K562 (cell line): ENCODE data around the gene CREB3L2. TPM values are rescaled to one million over a fixed set of nuclear protein-coding genes. Genes with fewer than 3 reads are reported as not detected.

Experiments used
- CREM ChIP-seq: IDR thresholded peaks from 2 replicates; pipeline ENCODE4 v1.6.1; 2014; ENCODE audit warnings: antibody characterized with exemption, low read depth
- CUX1 ChIP-seq: fragments of 200-800 bp; sonication (Bioruptor generic); IDR thresholded peaks from 2 replicates; pipeline ENCODE4 v1.6.1; 2016; ENCODE audit warnings: missing genetic modification characterization, missing compliant biosample characterization
- JUND ChIP-seq, 2 experiments: IDR thresholded peaks; 2 replicates in 1 of 2; 3 replicates in 1 of 2; pipeline ENCODE4 v1.6.1; 2011; ENCODE audit warnings: borderline replicate concordance in 2 of 2, low read depth in 2 of 2, low read length in 2 of 2, improper control_type of control experiment in 1 of 2, missing biosample characterization in 1 of 2, missing genetic modification characterization in 1 of 2, missing genetic modification reagents in 1 of 2
- MGA ChIP-seq: fragments of 450-650 bp; IDR thresholded peaks from 2 replicates; pipeline ENCODE4 v1.6.1; 2016; ENCODE audit warnings: mild to moderate bottlenecking, moderate library complexity
- SNRNP70 ChIP-seq: fragments of 200-400 bp; formaldehyde crosslinking; optimal IDR thresholded peaks from 2 replicates; pipeline ENCODE3; 2017; ENCODE audit warnings: low read depth, low read length
- STAT6 ChIP-seq: sonication (generic); formaldehyde crosslinking; IDR thresholded peaks from 2 replicates; pipeline ENCODE4 v1.8.1; 2023; ENCODE audit warnings: mild to moderate bottlenecking, missing genetic modification reagents
- polyA plus RNA-seq, 8 experiments: library from polyadenylated mRNA; depleted of rRNA in 4 of 8; stranded (reverse) in 5 of 8; unstranded in 3 of 8; fragments of >200 nt; fragmentation: Nextera tagmentation in 2 of 8; fragmentation: Illumina TruSeq in 1 of 8; extraction: Ambion mirVana in 2 of 8; extraction: Trizol in 1 of 8; gene quantifications; 2 replicates each; pipeline versions ENCODE4 v1.2.1 to v1.2.3, GENCODE V29; 2011 to 2014; ENCODE audit warnings: inconsistent platforms in 1 of 8, missing spikeins in 1 of 8
- total RNA-seq, 7 experiments: library from RNA; depleted of rRNA in 6 of 7; stranded (reverse); fragments of >200 nt in 6 of 7; fragmentation: Illumina TruSeq in 2 of 7; extraction: Trizol in 2 of 7; gene quantifications; 2 replicates each; pipeline versions ENCODE4 v1.2.1 to v1.2.3, GENCODE V29; 2011 to 2021; ENCODE audit warnings: low replicate concordance in 1 of 7

Gene CREB3L2
- total and polyA plus RNA-seq, 9 of the 15 experiments (the other 6 are each of a cell fraction or from before 2014, with no cell fraction given), result 7.1 to 45.6 (median 15.8) TPM

GRCh38 chr7:138002096-138002827 lies 376 bp upstream of the CREB3L2 start (continued):
- TF ChIP-seq MGA (peak; percentile 21; the same call in 1 of the 2 replicates), CUX1 (no peak), STAT6 (CRISPR knock-in tag) (no peak), JUND (IDR thresholded peaks at IDR 0.05; ENCODE audit: borderline replicate concordance, low read depth, low read length) (peak; percentile 90), JUND (tag; IDR thresholded peaks at IDR 0.05; ENCODE audit: borderline replicate concordance, low read depth, low read length) (peak; percentile 83; the same call in 2 of the 3 replicates), CREM (peak; percentile 98), SNRNP70 (no peak)
